Smooth muscle cell of the brain vasculature (primary cell): ENCODE results near the gene TLE4.

Source experiments
- DNase-seq: peaks from one replicate; pipeline ENCODE4 v3.0.0-alpha.2; 2012; ENCODE audit warnings: low read depth, low spot score

Gene TLE4

GRCh38 chr9:79663300-79663699 is 91.5 kb downstream of the TLE4 start:
- no peak for DNase-seq

GRCh38 chr9:79663878-79664277 is 92.1 kb downstream of the TLE4 start:
- DNase-seq: no peak

- no peak for DNase-seq
These were observed 92.6 kb downstream of the TLE4 start for GRCh38 chr9:79664375-79664831.

- DNase-seq: no peak
These were observed 93.6 kb downstream of the TLE4 start for GRCh38 chr9:79665369-79665768.

- DNase-seq: no peak
These were observed 94.2 kb downstream of the TLE4 start for GRCh38 chr9:79665931-79666330.

- no peak for DNase-seq
These were observed 95.4 kb downstream of the TLE4 start for GRCh38 chr9:79667120-79667519.

- no peak for DNase-seq
These were observed 96.2 kb downstream of the TLE4 start for GRCh38 chr9:79667817-79668436.

GRCh38 chr9:79668956-79669355 is 97.2 kb downstream of the TLE4 start:
- DNase-seq: no peak

- no peak for DNase-seq
These were observed 98.7 kb downstream of the TLE4 start for GRCh38 chr9:79670269-79670961.

GRCh38 chr9:79671558-79671957 is 99.8 kb downstream of the TLE4 start:
- DNase-seq: no peak

GRCh38 chr9:79672236-79672635 is 100.5 kb downstream of the TLE4 start:
- DNase-seq: no peak

GRCh38 chr9:79672891-79673290 is 101.1 kb downstream of the TLE4 start:
- no peak for DNase-seq

GRCh38 chr9:79673614-79674013 is 101.8 kb downstream of the TLE4 start:
- no peak for DNase-seq

GRCh38 chr9:79674052-79674777 is 102.5 kb downstream of the TLE4 start:
- DNase-seq: no peak

GRCh38 chr9:79681576-79681975 is 109.8 kb downstream of the TLE4 start:
- no peak for DNase-seq

GRCh38 chr9:79682076-79682736 is 110.4 kb downstream of the TLE4 start:
- no peak for DNase-seq

- DNase-seq: no peak
These were observed 112.3 kb downstream of the TLE4 start for GRCh38 chr9:79684059-79684458.

GRCh38 chr9:79684711-79685575 is 113.2 kb downstream of the TLE4 start:
- no peak for DNase-seq

GRCh38 chr9:79685577-79685976 is 113.8 kb downstream of the TLE4 start:
- no peak for DNase-seq

GRCh38 chr9:79686381-79687130 is 114.8 kb downstream of the TLE4 start:
- DNase-seq: no peak

GRCh38 chr9:79687131-79687447 is 115.3 kb downstream of the TLE4 start:
- no peak for DNase-seq
